Nucleus accumbens (tissue), 56 donors: ENCODE measurements around the gene ADAMTSL1.

ENCODE experiments used
- DNase-seq, 56 donors: peaks; one replicate each; lab custom pipeline; 2025; lab: John Stamatoyannopoulos, UW

ADAMTSL1 gene

GRCh38 chr9:18890372-18890771 is 416.4 kb downstream of the ADAMTSL1 start:
- no peak for DNase-seq

- no peak for DNase-seq
Measured at GRCh38 chr9:18891946-18892670, 418.2 kb downstream of the ADAMTSL1 start.

GRCh38 chr9:18893046-18893445 is 419.1 kb downstream of the ADAMTSL1 start:
- DNase-seq, result no peak

GRCh38 chr9:18893491-18893890 is 419.5 kb downstream of the ADAMTSL1 start:
- no peak for DNase-seq

- DNase-seq, result no peak
Measured at GRCh38 chr9:18896004-18896403, 422.1 kb downstream of the ADAMTSL1 start.

GRCh38 chr9:18896531-18897179 is 422.7 kb downstream of the ADAMTSL1 start:
- no peak for DNase-seq

- DNase-seq, result no peak
Measured at GRCh38 chr9:18903450-18903849, 429.5 kb downstream of the ADAMTSL1 start.

GRCh38 chr9:18905028-18905882 is 431.3 kb downstream of the ADAMTSL1 start:
- no peak for DNase-seq

GRCh38 chr9:18905883-18906629 is 432.1 kb downstream of the ADAMTSL1 start:
- no peak for DNase-seq

GRCh38 chr9:18906656-18907395 is 432.9 kb downstream of the ADAMTSL1 start:
- DNase-seq, result no peak

GRCh38 chr9:18907927-18908625 is 434.1 kb downstream of the ADAMTSL1 start:
- no peak for DNase-seq

- DNase-seq, result no peak
Measured at GRCh38 chr9:18909140-18910018, 435.4 kb downstream of the ADAMTSL1 start.

- no peak for DNase-seq
Measured at GRCh38 chr9:18910435-18910834, 436.5 kb downstream of the ADAMTSL1 start.

GRCh38 chr9:18910916-18911315 is 437.0 kb downstream of the ADAMTSL1 start:
- DNase-seq, result no peak

- no peak for DNase-seq
Measured at GRCh38 chr9:18911714-18912342, 437.9 kb downstream of the ADAMTSL1 start.

- DNase-seq, result no peak
Measured at GRCh38 chr9:18920141-18921084, 446.5 kb downstream of the ADAMTSL1 start.
